Activated CD8-positive, alpha-beta T cell treated with anti-CD3 and anti-CD28 coated beads for 36 hours (primary cell): Measurements from ENCODE around the gene IER2. TPM values are rescaled to one million over a fixed set of nuclear protein-coding genes. Genes with fewer than 3 reads are reported as not detected.

ENCODE experiments used
- ATAC-seq: fragments of 200-7000 bp; cut with Tn5 transposase; one replicate; pipeline ENCODE4 v1.10.0; 2021; ENCODE audit warnings: mild to moderate bottlenecking, moderate library complexity
- CTCF ChIA-PET: fragments of 350-600 bp; sonication (Branson Sonifier 250); formaldehyde crosslinking; loops from one replicate; lab custom pipeline; 2021; ENCODE audit warnings: antibody characterized with exemption; lab: Charles Lee
- POLR2A ChIA-PET: fragments of 350-600 bp; sonication (Branson Sonifier 250); formaldehyde crosslinking; loops from one replicate; lab custom pipeline; 2021; ENCODE audit warnings: antibody characterized with exemption; lab: Charles Lee
- DNase-seq: peaks from one replicate; pipeline ENCODE4 v3.0.0-alpha.2; 2020
- H3K27ac Mint-ChIP-seq: one replicate; pipeline ENCODE4 v1.8.0; 2021; ENCODE audit warnings: mild to moderate bottlenecking, mixed read lengths
- H3K27me3 Mint-ChIP-seq: one replicate; pipeline ENCODE4 v1.8.0; 2021; ENCODE audit warnings: mixed read lengths
- H3K36me3 Mint-ChIP-seq: one replicate; pipeline ENCODE4 v1.8.0; 2021; ENCODE audit warnings: low read depth, mixed read lengths
- H3K4me1 Mint-ChIP-seq: one replicate; pipeline ENCODE4 v1.8.0; 2021; ENCODE audit warnings: low read depth, mixed read lengths
- H3K4me3 Mint-ChIP-seq: one replicate; pipeline ENCODE4 v1.8.0; 2021; ENCODE audit warnings: mild to moderate bottlenecking, moderate library complexity, mixed read lengths
- H3K9me3 Mint-ChIP-seq: one replicate; pipeline ENCODE4 v1.8.0; 2021; ENCODE audit warnings: mixed read lengths
- CTCF ChIP-seq: fragments of 200-600 bp; IDR thresholded peaks from one replicate; pipeline ENCODE4 v1.8.0; 2022; ENCODE audit warnings: antibody characterized with exemption, mild to moderate bottlenecking
- intact Hi-C: fragments of 100-400 bp; cut with micrococcal nuclease; formaldehyde crosslinking; loops from one replicate; pipeline ENCODE4 v1.10.0; 2022
- total RNA-seq, 2 experiments: library from RNA; stranded (reverse); gene quantifications; one replicate each; pipeline ENCODE4 v1.2.3, GENCODE V29; 2021

The IER2 gene
- total RNA-seq, 2 experiments from 2014 or later = 120 to 122 TPM

- intact Hi-C loops = no loop called here
- peak; percentile 45 for DNase-seq
- ATAC-seq = peak; percentile 17
- Mint-ChIP-seq H3K4me1 (peaks cover 38% of the 10 kb centered on the region), H3K27ac (peak within 1 kb of the TSS; percentile 69), H3K9me3 (no peaks in the 10 kb centered on the region), H3K27me3 (peaks cover 10% of the 10 kb centered on the region), H3K4me3 (peak within 1 kb of the TSS; percentile 66), H3K36me3 (peaks cover 15% of the 10 kb centered on the region)
- TF ChIP-seq CTCF = no peak
- ChIA-PET CTCF (interaction anchor here (0.9 to 3.7 kb wide), 8 partner anchors 12 to 160 kb away, joined by 3 to 39 read pairs (median 3); partner anchors contain the start of genes NACC1 and TRMT1), POLR2A (interaction anchor here (0.9 to 4.6 kb wide), 4 partner anchors 13 to 137 kb away, joined by 3 to 46 read pairs (median 7); partner anchors contain the start of genes NACC1 and TRMT1)
Observed at GRCh38 chr19:13102666-13103580, 47.3 kb upstream of the IER2 start, which contains the start of gene LYL1. TSS of gene LYL1 (minus strand) at chr19:13102858. CDS start at chr19:13101171, 1,687 bp downstream.

- no peak for TF ChIP-seq CTCF
- no peaks in the 10 kb centered on the region for H3K9me3 Mint-ChIP-seq
- H3K36me3 Mint-ChIP-seq = peaks cover 15% of the 10 kb centered on the region
- CTCF ChIA-PET = interaction anchor here (0.9 to 3.6 kb wide), 15 partner anchors 9 to 159 kb away, joined by 3 to 39 read pairs (median 3); partner anchors contain the start of genes IER2, NACC1, STX10 and TRMT1
- H3K4me1 Mint-ChIP-seq = peaks cover 31% of the 10 kb centered on the region
- ATAC-seq (no peak), DNase-seq (no peak)
- H3K4me3 Mint-ChIP-seq = peak overlapping the region; percentile 80
- intact Hi-C loops = no loop called here
- peak overlapping the region; percentile 86 for H3K27ac Mint-ChIP-seq
- POLR2A ChIA-PET = interaction anchor here (0.9 to 4.6 kb wide), 5 partner anchors 12 to 138 kb away, joined by 3 to 46 read pairs (median 8); partner anchors contain the start of genes NACC1 and TRMT1
- peaks cover 3% of the 10 kb centered on the region for H3K27me3 Mint-ChIP-seq
Observed at GRCh38 chr19:13103581-13104359, 46.4 kb upstream of the IER2 start.

- intact Hi-C loops = no loop called here
- ATAC-seq (peak; percentile 63), DNase-seq (peak; percentile 74)
- Mint-ChIP-seq H3K9me3 (no peaks in the 10 kb centered on the region), H3K4me3 (peak overlapping the region; percentile 80), H3K27me3 (no peaks in the 10 kb centered on the region), H3K36me3 (peaks cover 15% of the 10 kb centered on the region), H3K4me1 (peaks cover 28% of the 10 kb centered on the region), H3K27ac (peak overlapping the region; percentile 86)
- TF ChIP-seq CTCF = peak; percentile 98
- POLR2A ChIA-PET = interaction anchor here (0.9 to 4.6 kb wide), 5 partner anchors 11 to 139 kb away, joined by 3 to 46 read pairs (median 8); partner anchors contain the start of genes NACC1 and TRMT1
- CTCF ChIA-PET = interaction anchor here (0.9 to 3.6 kb wide), 17 partner anchors 10 to 159 kb away, joined by 3 to 39 read pairs (median 3); partner anchors contain the start of genes IER2, NACC1, STX10 and TRMT1
Observed at GRCh38 chr19:13104360-13104847, 45.8 kb upstream of the IER2 start.

- POLR2A ChIA-PET = interaction anchor here (1.0 to 4.6 kb wide), 4 partner anchors 10 to 140 kb away, joined by 6 to 46 read pairs (median 10); partner anchors contain the start of genes NACC1 and TRMT1
- no peaks in the 10 kb centered on the region for H3K27me3 Mint-ChIP-seq
- peak overlapping the region; percentile 80 for H3K4me3 Mint-ChIP-seq
- DNase-seq (peak; percentile 52), ATAC-seq (peak; percentile 27)
- H3K9me3 Mint-ChIP-seq = no peaks in the 10 kb centered on the region
- H3K4me1 Mint-ChIP-seq = peaks cover 21% of the 10 kb centered on the region
- peaks cover 17% of the 10 kb centered on the region for H3K36me3 Mint-ChIP-seq
- intact Hi-C loops = no loop called here
- TF ChIP-seq CTCF = peak; percentile 46
- peak overlapping the region; percentile 86 for H3K27ac Mint-ChIP-seq
- CTCF ChIA-PET = interaction anchor here (1.0 to 3.6 kb wide), 14 partner anchors 10 to 140 kb away, joined by 3 to 39 read pairs (median 4); partner anchors contain the start of genes IER2, NACC1, STX10 and TRMT1
Observed at GRCh38 chr19:13104848-13105711, 45.1 kb upstream of the IER2 start.
